OCI-LY3 (cell line): ENCODE results near the gene NOP56.

Source experiments
- H2AFZ ChIP-seq: fragments of 200-600, 300-600 bp; shearing (Covaris generic); 2 replicates; pipeline ENCODE4 v1.6.0; 2014; ENCODE audit warnings: antibody characterized with exemption, low read depth, low read length
- H3K27ac ChIP-seq: fragments of 200-600, 300-600 bp; sonication (generic); 2 replicates; pipeline ENCODE4 v1.5.1; 2014; ENCODE audit warnings: mild to moderate bottlenecking, low read length, moderate library complexity, mixed read lengths
- H3K27me3 ChIP-seq: fragments of 200-600, 300-600 bp; sonication (generic); 2 replicates; pipeline ENCODE4 v1.6.1; 2014; ENCODE audit warnings: low read depth, low read length, mixed read lengths
- H3K36me3 ChIP-seq: fragments of 200-600, 300-600 bp; sonication (generic); replicated peaks from 2 replicates; pipeline ENCODE3; 2014; ENCODE audit warnings: low read depth, low read length, mixed read lengths
- H3K4me1 ChIP-seq: fragments of 300-600, 200-600 bp; sonication (generic); 2 replicates; pipeline ENCODE4 v1.6.1; 2014; ENCODE audit warnings: low read length, mixed read lengths
- H3K4me2 ChIP-seq: fragments of 200-600, 300-600 bp; sonication (generic); 2 replicates; pipeline ENCODE4 v1.6.1; 2014; ENCODE audit warnings: low read length, mixed read lengths
- H3K4me3 ChIP-seq: fragments of 300-600, 200-600 bp; sonication (generic); 2 replicates; pipeline ENCODE4 v1.5.1; 2014; ENCODE audit warnings: antibody characterized with exemption, mild to moderate bottlenecking, low read length, moderate library complexity
- H3K79me2 ChIP-seq: fragments of 300-600, 200-600 bp; shearing (Covaris generic); 2 replicates; pipeline ENCODE4 v1.6.1; 2014; ENCODE audit warnings: mild to moderate bottlenecking, low read length, mixed read lengths
- H3K9ac ChIP-seq: fragments of 300-600, 200-600 bp; shearing (Covaris generic); 2 replicates; pipeline ENCODE4 v1.6.0; 2014; ENCODE audit warnings: mild to moderate bottlenecking, low read length, moderate library complexity
- H3K9me3 ChIP-seq: fragments of 200-600, 300-600 bp; shearing (Covaris generic); 2 replicates; pipeline ENCODE4 v1.6.1; 2014; ENCODE audit warnings: low read length, mixed read lengths; ENCODE audit not compliant: insufficient read depth
- H4K20me1 ChIP-seq: fragments of 200-600, 300-600 bp; sonication (generic); 2 replicates; pipeline ENCODE4 v1.6.1; 2016; ENCODE audit warnings: low read length, mixed read lengths; ENCODE audit not compliant: insufficient read depth
- EZH2phosphoT487 ChIP-seq: fragments of 200-600 bp; shearing (Covaris generic); IDR thresholded peaks from 2 replicates; pipeline ENCODE4 v1.6.1; 2018; ENCODE audit warnings: antibody characterized with exemption, mixed run types, low read depth
- TF ChIP-seq, protein P1 (sequence below): fragments of 200-600, 300-600 bp; sonication (generic); IDR thresholded peaks from 2 replicates; pipeline ENCODE4 v1.5.1; 2014; ENCODE audit warnings: antibody characterized with exemption, low read length, low read depth

Gene NOP56

GRCh38 chr20:2631228-2631627 is 21.2 kb upstream of the NOP56 start:
- no peaks in the 10 kb centered on the region for H3K36me3 ChIP-seq
- no peak for TF ChIP-seq EZH2phosphoT487
- TF ChIP-seq, protein P1, sequence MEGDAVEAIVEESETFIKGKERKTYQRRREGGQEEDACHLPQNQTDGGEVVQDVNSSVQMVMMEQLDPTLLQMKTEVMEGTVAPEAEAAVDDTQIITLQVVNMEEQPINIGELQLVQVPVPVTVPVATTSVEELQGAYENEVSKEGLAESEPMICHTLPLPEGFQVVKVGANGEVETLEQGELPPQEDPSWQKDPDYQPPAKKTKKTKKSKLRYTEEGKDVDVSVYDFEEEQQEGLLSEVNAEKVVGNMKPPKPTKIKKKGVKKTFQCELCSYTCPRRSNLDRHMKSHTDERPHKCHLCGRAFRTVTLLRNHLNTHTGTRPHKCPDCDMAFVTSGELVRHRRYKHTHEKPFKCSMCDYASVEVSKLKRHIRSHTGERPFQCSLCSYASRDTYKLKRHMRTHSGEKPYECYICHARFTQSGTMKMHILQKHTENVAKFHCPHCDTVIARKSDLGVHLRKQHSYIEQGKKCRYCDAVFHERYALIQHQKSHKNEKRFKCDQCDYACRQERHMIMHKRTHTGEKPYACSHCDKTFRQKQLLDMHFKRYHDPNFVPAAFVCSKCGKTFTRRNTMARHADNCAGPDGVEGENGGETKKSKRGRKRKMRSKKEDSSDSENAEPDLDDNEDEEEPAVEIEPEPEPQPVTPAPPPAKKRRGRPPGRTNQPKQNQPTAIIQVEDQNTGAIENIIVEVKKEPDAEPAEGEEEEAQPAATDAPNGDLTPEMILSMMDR = peak; percentile 50

GRCh38 chr20:2633381-2633780 is 19.1 kb upstream of the NOP56 start:
- Histone ChIP-seq H2AFZ (no peak overlapping the region), H3K36me3 (no peaks in the 10 kb centered on the region), H3K4me3 (no peak overlapping the region), H3K4me1 (no peaks in the 10 kb centered on the region), H3K79me2 (no peaks in the 10 kb centered on the region), H4K20me1 (no peaks in the 10 kb centered on the region), H3K9me3 (no peaks in the 10 kb centered on the region), H3K27ac (no peak overlapping the region), H3K4me2 (no peak overlapping the region), H3K9ac (no peak overlapping the region), H3K27me3 (peaks cover 38% of the 10 kb centered on the region)
- TF ChIP-seq, protein P1 = no peak
- TF ChIP-seq EZH2phosphoT487 = no peak

More at GRCh38 chr20:2631228-2631627, 21.2 kb upstream of the NOP56 start:
- H3K9ac ChIP-seq = no peak overlapping the region
- no peaks in the 10 kb centered on the region for H3K9me3 ChIP-seq
- H3K79me2 ChIP-seq = no peaks in the 10 kb centered on the region
- H3K4me1 ChIP-seq = no peaks in the 10 kb centered on the region
- H3K4me3 ChIP-seq = no peak overlapping the region
- H3K27ac ChIP-seq = no peak overlapping the region
- H3K4me2 ChIP-seq = no peak overlapping the region
- no peak overlapping the region for H2AFZ ChIP-seq
- no peaks in the 10 kb centered on the region for H4K20me1 ChIP-seq
- H3K27me3 ChIP-seq = peaks cover 40% of the 10 kb centered on the region

GRCh38 chr20:2637246-2637645 is 15.2 kb upstream of the NOP56 start:
- Histone ChIP-seq H3K4me1 (no peaks in the 10 kb centered on the region), H2AFZ (no peak overlapping the region), H3K36me3 (peaks cover 4% of the 10 kb centered on the region), H3K4me3 (no peak overlapping the region), H3K4me2 (no peak overlapping the region), H3K9ac (no peak overlapping the region), H3K27me3 (peaks cover 30% of the 10 kb centered on the region), H3K79me2 (no peaks in the 10 kb centered on the region), H4K20me1 (no peaks in the 10 kb centered on the region), H3K9me3 (no peaks in the 10 kb centered on the region), H3K27ac (no peak overlapping the region)
- no peak for TF ChIP-seq EZH2phosphoT487
- TF ChIP-seq, protein P1 = no peak

DNA sequence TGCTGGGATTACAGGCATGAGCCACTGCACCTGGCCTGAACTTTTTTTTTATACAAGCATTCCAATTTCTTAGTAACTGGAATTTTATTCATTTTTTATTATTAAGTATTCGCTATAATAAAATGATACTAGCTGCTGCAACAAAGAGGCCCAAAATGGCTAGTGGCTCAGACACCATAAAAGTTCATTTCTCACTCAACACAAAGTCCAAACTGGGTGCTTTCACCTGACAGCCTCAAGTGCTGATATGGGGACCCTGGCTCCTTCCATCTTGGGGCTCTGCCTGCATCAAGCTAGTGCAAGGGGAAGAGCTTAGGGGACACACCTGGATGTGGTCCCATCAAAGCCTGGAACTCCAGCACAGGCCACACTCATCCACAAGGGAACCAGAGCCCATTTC is 12.2 kb upstream of the NOP56 start:
- H3K4me3 ChIP-seq = no peak overlapping the region
- H2AFZ ChIP-seq = no peak overlapping the region
- H3K9ac ChIP-seq = no peak overlapping the region
- 0 out of 2 replicates have a peak, but pooled peaks cover 5% of the 10 kb centered on the region for H3K27me3 ChIP-seq
- H3K36me3 ChIP-seq = peaks cover 13% of the 10 kb centered on the region
- H3K79me2 ChIP-seq = no peaks in the 10 kb centered on the region
- H3K9me3 ChIP-seq = no peaks in the 10 kb centered on the region
- H3K4me2 ChIP-seq = no peak overlapping the region
- no peak overlapping the region for H3K27ac ChIP-seq
- TF ChIP-seq, protein P1 = no peak
- no peak for TF ChIP-seq EZH2phosphoT487
- no peaks in the 10 kb centered on the region for H4K20me1 ChIP-seq
- no peaks in the 10 kb centered on the region for H3K4me1 ChIP-seq
